HG03280 (cell line): ENCODE data around the gene ZNF534.
"Not testable (repeated sequence)": the region's sequence is repeated elsewhere in the genome, so short reads cannot be mapped to it uniquely, and the experiment has no call there.

Experiments
- ATAC-seq: cut with Tn5 transposase; IDR thresholded peaks from one replicate; pipeline ENCODE4 v1.9.1; 2021; ENCODE audit warnings: mild to moderate bottlenecking, moderate library complexity; ENCODE audit not compliant: unreplicated experiment

Gene ZNF534

GRCh38 chr19:52428937-52429336 lies at the start of gene ZNF534:
TSS of gene ZNF534 (plus strand) at chr19:52429148. CDS start at chr19:52431475, 2,327 bp downstream.
- no peak for ATAC-seq

GRCh38 chr19:52391135-52391534 lies 37.8 kb upstream of the ZNF534 start:
- no peak for ATAC-seq

DNA sequence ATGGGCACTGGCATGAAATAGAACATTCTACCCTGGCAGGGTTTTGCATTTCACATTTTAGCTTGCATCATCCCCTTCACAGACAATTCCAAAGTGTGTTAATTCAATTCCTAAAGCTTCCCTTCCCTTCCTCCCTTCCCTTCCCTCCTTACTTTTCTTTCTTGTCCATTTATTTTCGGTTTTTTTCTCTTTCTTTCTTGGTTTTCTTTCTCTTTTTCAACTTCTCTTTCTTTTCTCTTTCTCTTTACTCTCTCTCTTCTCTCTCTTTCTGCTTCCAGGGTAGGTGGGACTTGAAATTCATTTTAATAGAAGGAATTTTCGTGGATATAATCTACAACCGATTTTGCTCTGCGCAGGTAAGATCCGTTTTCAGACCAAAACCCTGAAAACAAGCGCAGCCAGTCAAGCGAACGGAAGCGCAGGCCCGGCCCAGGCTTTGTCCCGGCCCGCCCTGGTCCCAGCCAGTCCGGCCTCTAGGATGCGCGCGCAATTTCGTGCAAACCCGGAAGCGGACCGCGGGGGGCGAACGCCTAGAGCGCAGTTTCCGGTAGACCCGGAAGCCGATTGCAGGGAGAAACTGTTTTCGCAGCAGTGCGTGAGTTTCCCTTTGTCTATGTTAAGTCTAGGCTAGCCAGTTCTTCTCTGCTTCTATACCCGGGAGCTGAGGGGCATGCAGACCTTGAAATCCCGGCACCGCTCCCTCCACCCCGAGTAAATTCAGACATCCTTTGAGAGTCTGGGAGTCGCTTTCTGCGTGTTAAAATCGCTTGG lies 31.5 kb upstream of the ZNF534 start, which contains the start of gene ZNF528:
ZNF528 (plus strand) TSS at position 540 of the 771 bp plus-strand sequence. CDS start 4,165 bp downstream, outside the sequence.
- peak; percentile 93 for ATAC-seq

- no peak for ATAC-seq
Observed at GRCh38 chr19:52398081-52398441, 30.9 kb upstream of the ZNF534 start.

GRCh38 chr19:52410276-52410675 lies 18.7 kb upstream of the ZNF534 start:
- ATAC-seq: no peak

- ATAC-seq: no peak
Observed at GRCh38 chr19:52415711-52416110, 13.2 kb upstream of the ZNF534 start.

DNA sequence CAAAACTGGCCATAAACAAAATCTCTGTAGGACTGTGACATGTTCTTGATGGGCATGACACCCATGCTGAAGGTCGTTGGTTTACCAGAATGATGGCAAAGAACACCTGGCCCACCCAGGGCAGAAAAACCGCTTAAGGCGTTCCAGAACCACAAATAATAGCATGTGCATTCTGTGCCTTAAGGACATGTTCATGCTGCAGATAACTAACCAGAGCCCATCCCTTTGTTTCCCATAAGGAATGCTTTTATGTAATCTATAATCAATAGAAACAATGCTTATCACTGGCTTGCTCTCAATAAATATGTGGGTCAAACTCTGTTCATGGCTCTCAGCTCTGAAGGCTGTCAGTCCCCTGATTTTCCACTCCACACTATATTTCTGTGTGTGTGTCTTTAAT lies 13.2 kb downstream of the ZNF534 start:
- ATAC-seq: no peak

DNA sequence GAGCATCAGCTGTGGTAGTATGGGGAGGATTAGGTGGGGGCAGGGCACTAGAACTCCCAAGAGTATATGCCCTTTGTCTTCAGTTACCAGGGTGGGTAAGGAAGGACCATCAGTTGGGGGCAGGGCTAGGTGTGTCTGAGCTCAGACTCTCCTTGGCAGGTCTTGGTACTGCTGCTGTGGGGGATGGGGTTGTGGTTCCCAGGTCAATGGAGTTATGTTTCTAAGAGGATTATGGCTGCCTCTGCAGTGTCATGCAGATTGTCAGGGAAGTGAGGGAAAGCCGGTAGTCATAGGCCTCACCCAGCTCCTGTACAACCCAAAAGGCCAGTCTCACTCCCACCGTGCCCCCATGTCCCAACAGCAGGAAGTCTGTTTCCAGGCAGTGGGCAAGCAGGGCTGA lies 15.6 kb downstream of the ZNF534 start:
- ATAC-seq: no peak

DNA sequence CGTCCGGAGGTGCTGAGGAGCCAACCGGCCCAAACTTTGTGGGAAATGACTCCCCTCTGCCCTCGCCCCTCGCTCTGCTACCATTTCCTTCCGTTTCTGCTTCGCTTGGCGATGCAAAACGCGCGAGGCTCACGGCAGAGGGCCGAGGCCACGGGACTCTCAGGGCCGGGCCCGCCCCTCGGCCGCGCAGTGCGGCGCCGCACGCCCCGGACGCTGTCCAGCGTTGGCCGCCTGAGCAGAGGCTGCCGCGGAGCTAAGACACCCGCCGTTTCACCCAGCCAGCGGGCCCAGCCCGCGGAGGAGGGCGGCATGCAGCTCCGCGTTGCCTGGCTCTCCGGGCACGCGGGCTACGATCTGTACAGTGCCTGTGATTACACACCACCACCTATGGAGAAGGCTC lies 22.3 kb downstream of the ZNF534 start:
- no peak for ATAC-seq

DNA sequence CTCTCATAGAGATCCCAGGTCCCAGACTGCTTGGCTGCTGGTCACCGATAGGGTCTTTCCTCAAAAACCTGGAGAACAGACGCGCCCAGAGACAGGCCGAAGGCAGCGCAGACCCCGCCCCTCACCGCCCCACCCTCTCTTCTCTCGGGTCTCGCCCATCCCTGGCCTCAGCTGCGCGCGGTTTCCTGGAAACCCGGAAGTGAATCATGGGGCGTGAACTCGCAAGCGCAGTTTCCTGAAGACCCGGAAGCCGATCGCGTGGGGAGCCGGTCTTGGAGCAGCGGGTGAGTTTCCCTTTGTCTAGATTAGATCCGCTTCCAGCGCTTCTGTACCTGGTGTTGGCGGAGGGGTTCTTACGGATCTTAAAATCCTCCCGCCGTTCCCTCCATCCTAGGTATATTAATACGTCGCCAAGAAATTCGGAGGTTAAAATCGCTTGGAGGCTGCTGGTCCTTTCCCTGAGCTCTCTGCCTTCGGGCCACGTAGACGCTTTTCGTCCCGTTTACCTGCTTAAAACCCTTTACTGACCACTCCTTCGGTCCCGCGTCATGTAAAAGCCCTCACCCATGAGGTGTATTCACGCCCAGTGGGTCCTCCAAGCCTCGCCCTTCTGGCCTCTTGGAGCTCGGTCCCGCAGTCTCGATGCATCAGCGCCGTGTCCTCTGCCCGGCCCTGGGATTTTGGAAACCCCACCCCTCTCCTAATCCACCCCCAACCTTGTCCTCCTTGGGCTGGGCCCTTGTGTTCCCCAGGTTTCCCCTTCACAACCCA lies 24.6 kb downstream of the ZNF534 start, which contains the start of gene ZNF578:
ZNF578 (plus strand) TSS at position 230 of the 771 bp plus-strand sequence. CDS start 48,293 bp downstream, outside the sequence.
- no peak for ATAC-seq

DNA sequence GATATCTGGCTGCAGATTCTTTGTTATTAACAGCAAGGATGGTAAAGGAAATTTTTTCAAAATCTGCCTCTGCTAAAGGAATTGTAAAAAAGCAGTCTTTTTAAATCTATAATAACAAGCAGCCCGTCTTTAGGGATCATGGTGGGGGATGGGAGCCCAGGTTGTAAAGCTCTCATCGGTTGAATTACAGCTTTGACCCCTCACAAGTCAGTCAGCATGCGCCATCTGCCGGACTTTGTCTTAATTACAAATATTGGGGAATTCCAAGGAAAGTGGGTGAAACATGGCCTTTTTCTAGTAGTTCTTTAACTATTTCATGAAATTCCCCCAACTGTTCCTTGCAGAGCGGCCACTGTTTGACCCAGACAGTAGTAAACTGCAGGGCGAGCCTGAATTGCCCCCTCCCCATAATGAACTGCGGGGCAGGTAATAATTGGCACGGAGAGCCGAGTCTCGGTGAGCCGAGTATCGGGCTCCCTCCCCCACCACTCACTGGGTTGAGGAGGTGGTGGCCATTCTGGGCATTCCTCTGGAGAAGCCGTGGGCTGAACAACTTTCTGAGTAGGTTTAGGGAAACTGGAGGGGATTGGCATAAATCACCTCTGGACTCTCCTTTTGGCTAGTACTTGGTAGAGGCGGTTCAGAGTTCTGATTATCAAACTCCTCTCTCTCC lies 36.0 kb downstream of the ZNF534 start:
- ATAC-seq: no peak

DNA sequence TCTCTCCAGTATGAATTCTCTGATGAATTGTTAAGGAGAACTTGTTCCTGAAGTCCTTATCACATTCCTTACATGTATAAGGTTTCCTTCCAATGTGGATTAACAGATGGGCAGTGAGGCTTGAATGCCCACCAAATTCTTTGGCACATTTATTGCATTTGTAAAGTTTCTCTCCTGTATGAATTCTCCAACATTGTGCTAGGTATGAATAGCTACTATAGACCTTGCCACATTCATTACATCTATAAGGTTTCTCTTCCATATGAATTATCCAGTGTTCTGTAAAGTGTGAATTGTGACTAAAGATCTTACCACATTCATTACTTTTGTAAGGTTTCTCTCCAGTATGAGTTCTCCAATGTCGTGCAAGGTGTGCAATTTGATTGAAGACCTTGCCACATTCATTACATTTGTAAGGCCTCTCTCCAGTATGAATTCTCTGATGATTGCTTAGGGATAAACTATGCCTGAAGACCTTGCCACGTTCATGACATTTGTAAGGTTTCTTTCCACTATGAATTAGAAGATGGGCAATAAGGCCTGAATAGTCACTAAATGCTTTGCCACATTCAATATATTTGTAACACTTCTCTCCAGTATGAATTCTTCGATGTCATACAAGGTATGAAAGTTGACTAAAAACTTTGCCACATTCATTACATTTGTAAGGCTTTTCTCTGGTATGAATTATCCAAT lies 44.9 kb downstream of the ZNF534 start:
- ATAC-seq: no peak

- no peak for ATAC-seq
Observed at GRCh38 chr19:52474351-52475127, 45.6 kb downstream of the ZNF534 start.

DNA sequence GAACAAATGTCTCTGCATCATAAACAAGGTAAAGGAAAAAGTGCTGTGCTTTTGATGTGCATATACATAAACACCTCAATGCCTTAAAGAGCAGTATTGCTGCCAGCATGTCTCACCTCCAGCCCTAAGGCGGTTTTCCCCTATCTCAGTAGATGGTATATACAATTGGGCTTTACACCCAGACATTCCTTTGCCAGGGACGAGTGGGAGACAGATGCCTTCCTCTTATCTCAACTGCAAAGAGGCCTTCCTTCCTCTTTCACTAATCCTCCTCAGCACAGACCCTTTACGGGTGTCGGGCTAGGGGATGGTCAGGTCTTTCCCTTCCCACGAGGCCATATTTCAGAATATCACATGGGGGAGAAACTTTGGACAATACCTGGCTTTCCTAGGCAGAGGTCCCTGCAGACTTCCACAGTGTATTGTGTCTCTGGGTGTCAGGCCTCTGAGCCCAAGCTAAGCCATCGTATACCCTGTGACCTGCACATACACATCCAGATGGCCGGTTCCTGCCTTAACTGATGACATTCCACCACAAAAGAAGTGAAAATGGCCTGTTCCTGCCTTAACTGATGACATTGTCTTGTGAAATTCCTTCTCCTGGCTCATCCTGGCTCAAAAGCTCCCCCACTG lies 55.3 kb downstream of the ZNF534 start:
- ATAC-seq: not testable (repeated sequence)

- not testable (repeated sequence) for ATAC-seq
Observed at GRCh38 chr19:52485064-52485463, 56.1 kb downstream of the ZNF534 start.

DNA sequence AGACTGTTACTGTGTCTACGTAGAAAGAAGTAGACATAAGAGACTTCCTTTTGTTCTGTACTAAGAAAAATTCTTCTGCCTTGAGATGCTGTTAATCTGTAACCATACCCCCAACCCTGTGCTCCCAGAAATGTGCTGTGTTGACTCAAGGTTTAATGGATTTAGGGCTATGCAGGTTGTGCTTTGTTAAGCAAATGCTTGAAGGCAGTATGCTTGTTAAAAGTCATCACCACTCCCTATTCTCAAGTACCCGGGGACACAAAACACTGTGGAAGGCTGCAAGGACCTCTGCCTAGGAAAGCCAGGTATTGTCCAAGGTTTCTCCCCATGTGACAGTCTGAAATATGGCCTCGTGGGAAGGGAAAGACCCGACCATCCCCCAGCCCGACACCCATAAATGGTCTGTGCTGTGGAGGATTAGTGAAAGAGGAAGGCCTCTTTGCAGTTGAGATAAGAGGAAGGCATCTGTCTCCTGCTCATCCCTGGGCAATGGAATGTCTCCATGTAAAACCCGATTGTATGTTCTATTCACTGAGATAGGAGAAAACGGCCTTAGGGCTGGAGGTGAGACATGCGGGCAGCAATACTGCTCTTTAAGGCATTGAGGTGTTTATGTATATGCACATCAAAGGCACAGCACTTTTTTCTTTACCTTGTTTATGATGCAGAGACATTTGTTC lies 56.8 kb downstream of the ZNF534 start:
- ATAC-seq: not testable (repeated sequence)

- ATAC-seq: no peak
Observed at GRCh38 chr19:52492201-52492993, 63.4 kb downstream of the ZNF534 start.

DNA sequence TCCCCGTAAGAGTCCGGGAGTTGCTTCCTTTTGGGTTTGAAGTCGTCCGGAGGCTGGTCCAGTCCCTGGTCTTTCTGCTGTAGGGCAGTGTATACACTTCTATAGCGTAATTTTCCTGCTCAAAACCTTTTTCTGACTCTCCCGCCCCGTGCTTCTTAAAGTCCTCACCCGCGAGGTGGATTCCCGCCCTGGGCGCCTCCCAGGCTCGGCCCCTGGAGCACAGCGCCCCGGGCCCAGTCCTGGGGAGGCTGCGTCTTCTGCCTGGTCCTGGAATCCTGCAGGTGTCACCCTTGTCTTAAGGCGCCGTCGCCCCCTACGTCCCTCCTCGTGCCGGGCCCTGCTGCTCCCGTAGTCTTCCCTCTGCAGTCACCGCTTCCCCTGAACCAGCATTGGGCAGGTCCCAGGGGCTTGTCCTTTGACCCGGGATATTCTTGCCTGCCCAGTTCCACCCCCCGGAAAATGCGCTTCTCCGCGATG lies 64.1 kb downstream of the ZNF534 start:
- ATAC-seq: no peak
